Measurements from ENCODE around the gene CERS3. TPM values are rescaled to one million over a fixed set of nuclear protein-coding genes. Genes with fewer than 3 reads are reported as not detected.

Gene CERS3
- total RNA-seq: 0.73 TPM

DNA sequence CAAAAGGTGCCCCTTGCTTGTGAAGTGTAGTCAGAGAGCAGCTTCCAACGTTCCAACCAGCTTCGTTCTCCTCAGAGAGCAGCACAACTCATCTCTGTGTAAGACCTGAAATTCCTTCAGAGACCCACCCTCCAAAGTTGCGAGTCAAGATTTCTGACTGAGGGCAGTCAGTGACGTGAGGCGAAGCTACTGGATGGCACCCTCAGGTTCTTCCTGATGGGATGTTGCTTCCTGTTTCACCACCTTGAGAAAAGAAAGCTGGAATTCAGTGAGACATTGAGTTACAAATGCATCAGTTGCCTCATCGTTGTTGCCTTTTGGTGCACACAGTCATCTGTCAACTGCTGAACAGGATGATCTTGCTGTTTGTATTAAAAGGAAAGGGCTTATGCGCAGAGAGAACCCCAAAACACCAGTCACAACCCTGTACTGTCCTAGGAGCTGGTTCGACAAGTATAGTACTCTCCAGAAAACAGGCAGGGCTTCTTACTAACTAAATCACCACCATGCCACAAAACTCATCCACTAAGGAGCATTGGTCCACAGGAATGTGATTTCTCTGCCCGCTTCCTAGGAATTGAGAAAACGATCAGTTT, at the start of gene CERS3:
Gene CERS3 (minus strand): TSS at position 118 of the 596 bp plus-strand sequence. CDS start 27,101 bp downstream, outside the sequence.
- Histone ChIP-seq H3K9me3 (ENCODE audit: low read depth, low read length) (no peaks in the 10 kb centered on the region), H3K4me3 (ENCODE audit: low read length) (no peak within 1 kb of the TSS), H3K4me1 (ENCODE audit: insufficient read depth, low read length) (peaks cover 20% of the 10 kb centered on the region), H3K27me3 (ENCODE audit: insufficient read depth, low read length) (no peaks in the 10 kb centered on the region)

DNA sequence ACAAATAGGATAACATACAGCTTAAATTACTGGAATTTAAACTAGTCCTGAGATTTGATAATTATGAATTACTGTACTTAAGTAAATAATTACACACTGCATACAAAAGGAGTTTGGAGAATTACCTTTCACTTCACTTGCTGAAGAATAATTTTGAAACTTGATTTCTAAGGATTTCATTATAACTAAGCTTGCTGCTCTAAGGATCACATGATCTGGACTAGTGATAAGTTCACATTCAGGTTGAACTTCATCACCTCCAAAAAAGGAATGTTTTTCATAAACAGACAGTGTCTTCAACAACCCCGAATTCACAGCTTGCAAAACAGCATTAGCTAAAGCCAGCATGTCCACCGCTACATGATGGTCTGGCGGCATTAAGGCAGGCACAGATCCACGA, 44.8 kb upstream of the CERS3 start:
- Histone ChIP-seq H3K4me1 (ENCODE audit: insufficient read depth, low read length) (no peaks in the 10 kb centered on the region), H3K9me3 (ENCODE audit: low read depth, low read length) (no peaks in the 10 kb centered on the region), H3K4me3 (ENCODE audit: low read length) (no peak overlapping the region), H3K27me3 (ENCODE audit: insufficient read depth, low read length) (no peaks in the 10 kb centered on the region)

DNA sequence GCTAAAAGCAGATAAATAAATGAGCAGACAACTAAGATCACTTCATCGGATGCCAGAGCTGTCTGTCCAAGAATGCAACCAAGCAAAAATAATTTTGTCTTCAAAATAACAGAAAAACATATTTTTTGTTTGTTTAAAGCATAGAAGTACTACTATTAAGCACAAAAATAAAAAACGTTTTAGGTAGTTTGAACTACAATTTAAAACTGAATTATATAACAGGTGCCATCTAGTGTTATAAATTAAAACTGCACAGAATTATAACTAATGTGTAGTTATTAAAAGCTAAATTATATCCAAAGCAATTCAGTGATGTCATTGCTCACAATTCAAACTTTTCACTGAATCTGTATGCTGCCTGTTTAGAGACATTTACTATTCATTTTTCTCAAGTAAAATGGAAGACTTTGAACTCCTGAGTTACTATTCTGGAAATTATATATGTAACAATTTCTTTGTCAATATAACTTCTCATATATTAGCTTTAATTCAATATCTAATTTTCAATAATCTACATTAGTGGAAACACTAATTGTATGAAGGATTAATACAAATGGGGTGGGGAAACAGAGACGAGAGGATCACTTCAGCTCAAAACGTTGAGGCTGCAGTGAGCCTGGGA, 43.7 kb upstream of the CERS3 start:
- no peaks in the 10 kb centered on the region for H3K27me3 ChIP-seq (ENCODE audit: insufficient read depth, low read length)
- H3K9me3 ChIP-seq (ENCODE audit: low read depth, low read length): no peaks in the 10 kb centered on the region
- H3K4me3 ChIP-seq (ENCODE audit: low read length): no peak overlapping the region
- H3K4me1 ChIP-seq (ENCODE audit: insufficient read depth, low read length): no peaks in the 10 kb centered on the region

GRCh38 chr15:100571592-100572167, 42.9 kb upstream of the CERS3 start:
- no peaks in the 10 kb centered on the region for H3K9me3 ChIP-seq (ENCODE audit: low read depth, low read length)
- H3K4me3 ChIP-seq (ENCODE audit: low read length): no peak overlapping the region
- no peaks in the 10 kb centered on the region for H3K4me1 ChIP-seq (ENCODE audit: insufficient read depth, low read length)
- no peaks in the 10 kb centered on the region for H3K27me3 ChIP-seq (ENCODE audit: insufficient read depth, low read length)

DNA sequence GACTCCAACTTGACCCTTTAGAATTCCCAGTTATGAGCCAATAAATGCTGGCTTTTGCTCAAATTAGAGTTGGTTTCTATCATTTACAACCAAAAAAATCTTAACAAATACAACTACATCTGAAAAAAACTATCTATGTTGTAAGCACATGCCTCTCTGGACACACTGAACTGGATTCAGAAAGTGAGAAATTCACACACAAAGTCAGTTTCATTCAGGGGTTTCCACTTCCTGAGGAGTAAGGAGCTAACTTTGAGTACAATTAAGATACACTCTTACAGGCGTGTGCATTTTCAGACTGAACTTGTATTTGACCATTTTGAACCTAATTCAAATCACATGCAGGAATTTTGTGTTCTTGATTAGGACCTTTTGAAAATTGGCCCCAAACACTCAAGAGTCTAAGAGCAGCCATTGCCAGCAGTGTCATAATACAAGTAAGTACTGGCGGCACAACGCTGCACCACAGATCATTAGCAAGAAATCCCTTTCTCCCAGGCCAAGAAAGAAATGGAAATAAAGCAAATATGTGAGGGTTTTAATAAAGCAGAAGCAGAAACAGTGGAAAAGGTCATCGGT, 42.1 kb upstream of the CERS3 start:
- Histone ChIP-seq H3K4me3 (ENCODE audit: low read length) (no peak overlapping the region), H3K9me3 (ENCODE audit: low read depth, low read length) (no peaks in the 10 kb centered on the region), H3K4me1 (ENCODE audit: insufficient read depth, low read length) (peaks cover 1% of the 10 kb centered on the region), H3K27me3 (ENCODE audit: insufficient read depth, low read length) (no peaks in the 10 kb centered on the region)

- Histone ChIP-seq H3K9me3 (ENCODE audit: low read depth, low read length) (no peaks in the 10 kb centered on the region), H3K4me3 (ENCODE audit: low read length) (no peak overlapping the region), H3K4me1 (ENCODE audit: insufficient read depth, low read length) (peaks cover 6% of the 10 kb centered on the region), H3K27me3 (ENCODE audit: insufficient read depth, low read length) (no peaks in the 10 kb centered on the region)
Observed at GRCh38 chr15:100570275-100570674, 41.5 kb upstream of the CERS3 start.

DNA sequence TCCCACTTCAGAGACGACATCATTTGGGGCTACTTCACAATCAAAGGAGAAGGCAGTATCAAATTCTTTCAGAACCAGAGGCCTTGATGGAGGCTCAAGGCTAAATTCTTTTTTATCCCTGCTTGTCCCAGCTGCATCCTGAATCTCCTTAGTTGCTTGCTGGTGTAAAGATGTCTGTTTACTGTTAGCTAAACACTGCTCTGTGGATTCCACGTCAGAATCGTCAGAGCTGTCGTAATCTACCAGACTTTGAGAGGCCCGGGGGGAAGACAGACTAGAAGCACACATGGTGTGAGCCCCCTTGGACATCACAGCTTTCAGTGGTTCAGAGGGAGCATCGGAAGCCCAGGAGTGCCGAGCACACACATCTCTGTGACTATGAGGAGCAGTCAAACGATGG, 40.6 kb upstream of the CERS3 start:
- H3K9me3 ChIP-seq (ENCODE audit: low read depth, low read length): no peaks in the 10 kb centered on the region

DNA sequence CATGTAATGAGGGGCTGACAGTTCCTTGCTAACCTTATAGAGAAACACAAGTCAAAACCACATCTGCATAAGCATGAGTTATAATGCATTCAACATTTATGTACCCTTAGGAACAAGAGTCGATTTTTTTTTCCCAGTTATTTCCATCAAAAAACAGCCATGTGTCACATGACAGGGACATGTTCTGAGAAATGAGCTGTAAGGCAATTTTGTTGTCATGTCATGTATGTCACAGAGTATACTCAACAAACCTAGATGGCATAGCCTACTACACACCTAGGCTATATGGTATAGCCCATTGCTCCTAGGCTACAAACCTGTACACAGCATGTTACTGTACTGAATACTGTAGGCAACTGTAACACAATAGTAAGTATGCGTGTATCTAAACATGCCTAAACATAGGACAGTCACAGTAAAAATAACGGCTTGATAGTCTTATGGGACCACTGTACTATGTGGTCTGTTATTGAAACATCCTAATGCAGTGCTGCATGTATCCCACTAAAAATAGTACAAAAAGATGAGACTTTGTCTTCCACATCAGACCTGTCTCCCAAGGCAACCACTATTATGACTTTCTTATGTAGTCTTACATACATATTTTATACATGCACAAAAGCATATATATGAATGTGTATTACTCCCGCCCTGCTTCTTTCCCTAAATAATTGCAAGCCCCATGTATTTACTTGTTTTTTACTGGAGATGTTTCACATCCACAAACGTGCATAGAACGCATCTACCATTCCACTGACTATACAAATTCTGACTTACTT, 38.3 kb upstream of the CERS3 start:
- no peaks in the 10 kb centered on the region for H3K27me3 ChIP-seq (ENCODE audit: insufficient read depth, low read length)
- no peaks in the 10 kb centered on the region for H3K9me3 ChIP-seq (ENCODE audit: low read depth, low read length)
- no peak overlapping the region for H3K4me3 ChIP-seq (ENCODE audit: low read length)
- peaks cover 6% of the 10 kb centered on the region for H3K4me1 ChIP-seq (ENCODE audit: insufficient read depth, low read length)

More for the DNA sequence above, 40.6 kb upstream of the CERS3 start:
- Histone ChIP-seq H3K4me1 (ENCODE audit: insufficient read depth, low read length) (peaks cover 6% of the 10 kb centered on the region), H3K4me3 (ENCODE audit: low read length) (no peak overlapping the region), H3K27me3 (ENCODE audit: insufficient read depth, low read length) (no peaks in the 10 kb centered on the region)

GRCh38 chr15:100565591-100565990, 36.8 kb upstream of the CERS3 start:
- no peaks in the 10 kb centered on the region for H3K9me3 ChIP-seq (ENCODE audit: low read depth, low read length)
- no peaks in the 10 kb centered on the region for H3K27me3 ChIP-seq (ENCODE audit: insufficient read depth, low read length)
- no peak overlapping the region for H3K4me3 ChIP-seq (ENCODE audit: low read length)
- H3K4me1 ChIP-seq (ENCODE audit: insufficient read depth, low read length): peaks cover 12% of the 10 kb centered on the region

GRCh38 chr15:100560323-100560722, 31.6 kb upstream of the CERS3 start:
- H3K4me3 ChIP-seq (ENCODE audit: low read length): no peak overlapping the region

GRCh38 chr15:100559330-100559729, 30.6 kb upstream of the CERS3 start:
- H3K27me3 ChIP-seq (ENCODE audit: insufficient read depth, low read length): no peaks in the 10 kb centered on the region
- H3K4me1 ChIP-seq (ENCODE audit: insufficient read depth, low read length): peaks cover 25% of the 10 kb centered on the region
- H3K4me3 ChIP-seq (ENCODE audit: low read length): no peak overlapping the region
- H3K9me3 ChIP-seq (ENCODE audit: low read depth, low read length): no peaks in the 10 kb centered on the region

More at GRCh38 chr15:100560323-100560722, 31.6 kb upstream of the CERS3 start:
- H3K9me3 ChIP-seq (ENCODE audit: low read depth, low read length): no peaks in the 10 kb centered on the region
- no peaks in the 10 kb centered on the region for H3K27me3 ChIP-seq (ENCODE audit: insufficient read depth, low read length)
- H3K4me1 ChIP-seq (ENCODE audit: insufficient read depth, low read length): peaks cover 25% of the 10 kb centered on the region

DNA sequence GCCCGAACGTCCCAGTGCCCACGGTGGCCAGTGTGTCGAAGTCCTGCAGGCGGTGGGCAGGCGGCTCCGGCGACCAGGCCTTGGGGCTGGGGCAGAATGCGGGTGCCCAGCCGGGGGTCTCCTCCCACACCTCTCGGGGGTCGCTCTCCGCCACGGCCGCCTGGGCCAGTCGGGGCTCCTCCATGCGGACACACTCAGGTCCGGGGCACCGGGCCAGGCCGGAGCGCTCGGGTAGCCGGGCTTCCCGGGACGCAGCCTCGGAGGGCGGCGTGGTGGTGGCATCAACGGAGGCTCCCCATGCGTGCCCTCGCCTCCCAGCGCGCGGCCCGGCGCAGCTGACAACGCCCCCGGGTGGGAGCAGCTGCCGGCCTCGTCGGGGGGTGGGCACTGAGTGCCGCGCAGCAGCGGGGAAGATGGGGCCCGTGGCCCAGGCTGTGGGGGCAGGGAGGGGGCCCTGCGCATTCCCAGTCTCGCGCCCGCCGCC, 30.1 kb upstream of the CERS3 start:
- peaks cover 25% of the 10 kb centered on the region for H3K4me1 ChIP-seq (ENCODE audit: insufficient read depth, low read length)
- H3K4me3 ChIP-seq (ENCODE audit: low read length): no peak overlapping the region
- no peaks in the 10 kb centered on the region for H3K9me3 ChIP-seq (ENCODE audit: low read depth, low read length)
- no peaks in the 10 kb centered on the region for H3K27me3 ChIP-seq (ENCODE audit: insufficient read depth, low read length)

DNA sequence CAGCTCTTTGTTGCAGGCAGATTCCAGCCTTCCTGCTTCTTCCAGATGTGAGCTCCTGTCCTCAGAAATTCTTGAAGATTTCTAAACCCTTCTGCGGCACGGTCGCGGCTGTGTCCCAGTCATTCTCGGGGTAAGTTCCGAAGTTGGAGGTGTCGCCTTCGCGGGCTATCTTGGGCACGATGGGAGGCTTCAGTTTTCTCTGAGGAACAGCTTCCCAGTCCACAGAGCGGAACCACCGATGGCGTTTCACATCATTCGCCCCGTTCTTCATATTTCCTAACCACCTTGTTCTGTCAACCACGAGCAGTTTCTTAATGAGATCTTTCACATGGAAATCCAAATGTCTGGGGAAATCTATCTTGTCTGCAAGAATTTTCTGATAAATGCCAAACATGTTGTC, 24.7 kb upstream of the CERS3 start:
- no peak overlapping the region for H3K4me3 ChIP-seq (ENCODE audit: low read length)
- no peaks in the 10 kb centered on the region for H3K27me3 ChIP-seq (ENCODE audit: insufficient read depth, low read length)

GRCh38 chr15:100547961-100548360, 19.2 kb upstream of the CERS3 start:
- Histone ChIP-seq H3K27me3 (ENCODE audit: insufficient read depth, low read length) (peaks cover 7% of the 10 kb centered on the region), H3K4me3 (ENCODE audit: low read length) (no peak overlapping the region), H3K4me1 (ENCODE audit: insufficient read depth, low read length) (peaks cover 6% of the 10 kb centered on the region), H3K9me3 (ENCODE audit: low read depth, low read length) (no peaks in the 10 kb centered on the region)

More for the DNA sequence above, 24.7 kb upstream of the CERS3 start:
- Histone ChIP-seq H3K9me3 (ENCODE audit: low read depth, low read length) (no peaks in the 10 kb centered on the region), H3K4me1 (ENCODE audit: insufficient read depth, low read length) (no peaks in the 10 kb centered on the region)

DNA sequence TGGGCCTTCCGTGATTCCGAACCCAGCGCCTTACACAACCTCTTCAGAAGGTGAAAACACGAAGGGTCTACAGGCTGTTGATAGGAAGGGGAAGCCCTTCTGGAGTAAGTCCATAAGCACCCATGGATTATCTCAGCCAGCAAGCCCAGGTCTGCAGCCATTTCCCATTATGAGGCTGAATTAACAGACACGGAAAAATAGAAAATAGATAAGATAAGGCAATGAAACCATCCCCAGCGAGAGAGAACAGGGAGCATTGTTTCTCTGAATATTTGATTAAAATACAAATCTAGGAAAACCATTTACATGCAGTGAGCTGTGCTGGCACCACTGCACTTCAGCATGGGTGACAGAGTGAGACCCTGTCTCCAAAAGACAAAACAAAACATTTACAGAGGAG, 16.2 kb upstream of the CERS3 start:
- H3K4me3 ChIP-seq (ENCODE audit: low read length): no peak overlapping the region
- H3K27me3 ChIP-seq (ENCODE audit: insufficient read depth, low read length): peaks cover 7% of the 10 kb centered on the region
- peaks cover 9% of the 10 kb centered on the region for H3K4me1 ChIP-seq (ENCODE audit: insufficient read depth, low read length)
- no peaks in the 10 kb centered on the region for H3K9me3 ChIP-seq (ENCODE audit: low read depth, low read length)
